HepG2 (cell line): ENCODE results near the gene TST. TPM values are rescaled to one million over a fixed set of nuclear protein-coding genes. Genes with fewer than 3 reads are reported as not detected.

Source experiments
- ATAC-seq: fragments of 200-7000 bp; cut with Tn5 transposase; 3 replicates; pipeline ENCODE4 v1.9.1; 2020; ENCODE audit warnings: mild to moderate bottlenecking, moderate library complexity
- BruUV-seq: library from RNA; stranded (reverse); fragments of 400-500 nt; replicated peaks from 2 replicates; lab custom pipeline; 2021; lab: Mats Ljungman, UMichigan
- CTCF ChIA-PET: fragments of 300-600 bp; formaldehyde crosslinking; extraction: SDS; loops from one replicate; lab custom pipeline; 2021; ENCODE audit warnings: low total read pairs, inconsistent platforms, low intra/inter-chr PET ratio; lab: Yijun Ruan, JAX
- POLR2A ChIA-PET: fragments of 350-600 bp; sonication (Branson Sonifier 250); formaldehyde crosslinking; loops from one replicate; lab custom pipeline; 2020; ENCODE audit warnings: antibody characterized with exemption, inconsistent platforms; lab: Yijun Ruan, JAX
- DNase-seq: peaks from one replicate; pipeline ENCODE4 v3.0.0-alpha.2; 2015; ENCODE audit warnings: low spot score
- FAIRE-seq: peaks from 3 replicates; lab custom pipeline; 2011; peaks lifted over from hg19 to GRCh38; lab: Jason Lieb, UNC
- H2AFZ ChIP-seq: one replicate; pipeline ENCODE4 v1.6.1; 2011; ENCODE audit warnings: low read length, inconsistent platforms
- H3K27ac ChIP-seq: fragments of 300-600 bp; 3 replicates; pipeline ENCODE4 v1.8.0; 2011; ENCODE audit warnings: mixed run types, mild to moderate bottlenecking, mixed read lengths, low read length, inconsistent platforms; ENCODE audit not compliant: insufficient read depth; ENCODE audit errors: extremely low read length
- H3K27me3 ChIP-seq, 2 experiments: fragments of 200-600 bp in 1 of 2; 2 replicates in 1 of 2; 3 replicates in 1 of 2; pipeline versions ENCODE4 v1.6.0 to v1.8.0; 2011; ENCODE audit warnings: low read length in 2 of 2, mild to moderate bottlenecking in 2 of 2, moderate library complexity in 2 of 2, inconsistent platforms in 1 of 2; ENCODE audit not compliant: insufficient read depth in 2 of 2, control insufficient read depth in 1 of 2
- H3K36me3 ChIP-seq, 2 experiments: fragments of 200-600 bp in 1 of 2; replicated peaks in 1 of 2; 2 replicates in 1 of 2; 3 replicates in 1 of 2; pipeline versions ENCODE4 v1.5.1 to v1.8.0; 2011; ENCODE audit warnings: low read length in 2 of 2, inconsistent platforms in 1 of 2; ENCODE audit not compliant: insufficient read depth in 2 of 2, control insufficient read depth in 1 of 2
- H3K4me1 ChIP-seq: 2 replicates; pipeline ENCODE4 v1.5.1; 2012; ENCODE audit warnings: low read length, inconsistent platforms; ENCODE audit not compliant: insufficient read depth
- H3K4me2 ChIP-seq: 2 replicates; pipeline ENCODE4 v1.6.0; 2011; ENCODE audit warnings: low read depth, low read length, inconsistent platforms
- H3K4me3 ChIP-seq, 3 experiments: fragments of 200-600 bp in 1 of 3; sonication (generic), shearing (Covaris generic) in 1 of 3; replicated peaks in 1 of 3; 2 replicates each; pipeline ENCODE4 v1.5.1; 2011 to 2016; ENCODE audit warnings: low read length in 3 of 3, inconsistent platforms in 2 of 3, low read depth in 2 of 3, mild to moderate bottlenecking in 2 of 3, control low read depth in 1 of 3, mixed read lengths in 1 of 3; ENCODE audit not compliant: insufficient read depth in 1 of 3
- H3K79me2 ChIP-seq: one replicate; pipeline ENCODE4 v1.6.1; 2011; ENCODE audit warnings: low read length, inconsistent platforms; ENCODE audit not compliant: insufficient read depth
- H3K9ac ChIP-seq: 2 replicates; pipeline ENCODE4 v1.6.0; 2011; ENCODE audit warnings: mild to moderate bottlenecking, low read depth, low read length, inconsistent platforms; ENCODE audit not compliant: insufficient read depth
- H3K9me3 ChIP-seq: 2 replicates; pipeline ENCODE4 v1.5.1; 2012; ENCODE audit warnings: mild to moderate bottlenecking, low read length
- H4K20me1 ChIP-seq: 2 replicates; pipeline ENCODE4 v1.6.0; 2011; ENCODE audit warnings: inconsistent platforms, mild to moderate bottlenecking, low read length, moderate library complexity; ENCODE audit not compliant: insufficient read depth
- NFE2L1 ChIP-seq: sonication (generic); formaldehyde crosslinking; IDR thresholded peaks from 2 replicates; pipeline ENCODE4 v1.4.0; 2020; ENCODE audit warnings: missing genetic modification reagents, mild to moderate bottlenecking, borderline replicate concordance
- RAD21 ChIP-seq: fragments of 450-650 bp; formaldehyde crosslinking; IDR thresholded peaks from 2 replicates; pipeline ENCODE4 v1.5.0; 2020; ENCODE audit warnings: mild to moderate bottlenecking
- SATB2 ChIP-seq: sonication (generic); formaldehyde crosslinking; IDR thresholded peaks from 2 replicates; pipeline ENCODE4 v1.5.0; 2020; ENCODE audit warnings: missing genetic modification reagents
- SP140L ChIP-seq: sonication (generic); formaldehyde crosslinking; IDR thresholded peaks from 2 replicates; pipeline ENCODE4 v1.4.0; 2020; ENCODE audit warnings: missing genetic modification reagents, borderline replicate concordance
- SP5 ChIP-seq: IDR thresholded peaks from 2 replicates; pipeline ENCODE4 v1.6.1; 2016; ENCODE audit warnings: low read depth, borderline replicate concordance
- TEAD3 ChIP-seq: optimal IDR thresholded peaks from 2 replicates; pipeline ENCODE3; 2016; ENCODE audit warnings: borderline replicate concordance
- ZFP36L1 ChIP-seq: sonication (generic); formaldehyde crosslinking; IDR thresholded peaks from 2 replicates; pipeline ENCODE4 v1.8.0; 2022; ENCODE audit warnings: mild to moderate bottlenecking, missing genetic modification reagents, moderate library complexity
- ZNF230 ChIP-seq: sonication (generic); formaldehyde crosslinking; IDR thresholded peaks from 2 replicates; pipeline ENCODE4 v1.4.0; 2020; ENCODE audit warnings: mild to moderate bottlenecking, missing genetic modification reagents
- ZNF235 ChIP-seq: sonication (generic); formaldehyde crosslinking; IDR thresholded peaks from 2 replicates; pipeline ENCODE4 v1.8.1; 2023; ENCODE audit warnings: mild to moderate bottlenecking, missing genetic modification reagents, borderline replicate concordance
- ZNF335 ChIP-seq: sonication (generic); formaldehyde crosslinking; IDR thresholded peaks from 2 replicates; pipeline ENCODE4 v1.4.0; 2020; ENCODE audit warnings: missing genetic modification reagents
- ZNF543 ChIP-seq: sonication (generic); formaldehyde crosslinking; IDR thresholded peaks from 2 replicates; pipeline ENCODE4 v1.4.0; 2020; ENCODE audit warnings: mild to moderate bottlenecking, missing genetic modification reagents
- ZNF788 ChIP-seq: sonication (generic); formaldehyde crosslinking; IDR thresholded peaks from 2 replicates; pipeline ENCODE4 v1.5.0; 2020; ENCODE audit warnings: mild to moderate bottlenecking, missing genetic modification reagents, borderline replicate concordance
- ZNF790 ChIP-seq: sonication (generic); formaldehyde crosslinking; IDR thresholded peaks from 2 replicates; pipeline ENCODE4 v1.8.0; 2022; ENCODE audit warnings: missing genetic modification reagents, mild to moderate bottlenecking, borderline replicate concordance
- WGBS: methylation state at CpG from one replicate; pipeline ENCODE4 v1.1.6; 2017; ENCODE audit warnings: low lambda C conversion rate; 5-methylcytosine and 5-hydroxymethylcytosine counted together
- in situ Hi-C: cut with HindIII; loops from 2 replicates; pipeline ENCODE4 v1.10.0; 2017; ENCODE audit warnings: low pct_unique_long_range_greater_than_20kb; ENCODE audit not compliant: extremely low pct_ligation_motif_present
- intact Hi-C: fragments of 100-400 bp; cut with micrococcal nuclease; formaldehyde crosslinking; loops from one replicate; pipeline ENCODE4 v1.10.0; 2022; ENCODE audit not compliant: unreplicated experiment
- polyA plus RNA-seq, 8 experiments: library from polyadenylated mRNA; depleted of rRNA in 3 of 8; stranded (reverse) in 7 of 8; unstranded in 1 of 8; fragments of >200 nt; fragmentation: Illumina TruSeq in 4 of 8; extraction: Trizol in 4 of 8; gene quantifications; 2 replicates each; pipeline versions ENCODE4 v1.2.1 to v1.2.3, GENCODE V29; 2011 to 2016; ENCODE audit warnings: low read depth in 4 of 8, missing spikeins in 1 of 8, mixed read lengths in 1 of 8; ENCODE audit not compliant: insufficient read depth in 1 of 8
- total RNA-seq, 5 experiments: library from RNA; depleted of rRNA; stranded (reverse); fragments of >200 nt; fragmentation: Illumina TruSeq; extraction: Trizol; gene quantifications; 2 replicates each; pipeline ENCODE4 v1.2.3, GENCODE V29; 2016; ENCODE audit warnings: low read depth in 1 of 5
- TF ChIP-seq, protein P1 (sequence below): IDR thresholded peaks from 2 replicates; pipeline ENCODE4 v1.6.1; 2016; ENCODE audit warnings: low read depth
- TF ChIP-seq, protein P2 (sequence below): fragments of 450-650 bp; IDR thresholded peaks from 2 replicates; pipeline ENCODE4 v1.6.1; 2017
- TF ChIP-seq, protein P3 (sequence below): sonication (generic); formaldehyde crosslinking; IDR thresholded peaks from 2 replicates; pipeline ENCODE4 v1.5.0; 2020; ENCODE audit warnings: mild to moderate bottlenecking, missing genetic modification reagents
- TF ChIP-seq, protein P4 (sequence below): IDR thresholded peaks from 2 replicates; pipeline ENCODE4 v1.6.1; 2012; ENCODE audit warnings: low read length, improper control_type of control experiment
- TF ChIP-seq, protein P5 (sequence below): sonication (generic); formaldehyde crosslinking; IDR thresholded peaks from 2 replicates; pipeline ENCODE4 v1.4.0; 2020; ENCODE audit warnings: missing genetic modification reagents

The TST gene
- total and polyA plus RNA-seq, 2 of the 13 experiments (the other 11 are each of a cell fraction or from before 2014, with no cell fraction given), result 44.6 to 63.6 TPM

DNA sequence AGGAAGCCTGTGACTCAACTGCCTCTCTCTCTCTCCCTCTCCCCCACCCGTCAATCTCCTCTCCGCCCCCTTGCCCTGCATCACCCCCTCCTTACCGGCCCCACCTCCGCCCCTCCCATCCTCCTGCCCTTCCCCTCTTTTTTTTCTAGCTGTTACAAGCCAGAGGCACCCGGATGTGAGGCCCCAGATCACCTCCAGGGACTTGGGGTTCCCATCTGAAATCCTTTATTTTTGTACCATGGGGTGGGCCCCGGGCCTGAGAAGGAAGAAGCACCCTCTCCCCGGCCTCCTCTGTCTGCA, 43.1 kb upstream of the TST start:
- H4K20me1 ChIP-seq, result no peaks in the 10 kb centered on the region
- ChIA-PET CTCF (no interaction called here), POLR2A (no interaction called here)
- BruUV-seq, result no TSS peak
- peaks cover 31% of the 10 kb centered on the region for H3K4me1 ChIP-seq
- no peaks in the 10 kb centered on the region for H3K36me3 ChIP-seq
- no peak overlapping the region for H3K27ac ChIP-seq
- H3K4me2 ChIP-seq, result no peak overlapping the region
- H2AFZ ChIP-seq, result no peak overlapping the region
- no peak for DNase-seq
- in situ Hi-C loops, result no loop called here
- 38% methylated on average over 7 of the region's 7 CpGs for WGBS
- no peaks in the 10 kb centered on the region for H3K27me3 ChIP-seq
- FAIRE-seq, result no peak
- no peak overlapping the region for H3K4me3 ChIP-seq
- intact Hi-C loops, result no loop called here
- H3K9me3 ChIP-seq, result no peaks in the 10 kb centered on the region
- ATAC-seq, result no peak
- H3K79me2 ChIP-seq, result no peaks in the 10 kb centered on the region
- no peak overlapping the region for H3K9ac ChIP-seq
- TF ChIP-seq, protein P1, sequence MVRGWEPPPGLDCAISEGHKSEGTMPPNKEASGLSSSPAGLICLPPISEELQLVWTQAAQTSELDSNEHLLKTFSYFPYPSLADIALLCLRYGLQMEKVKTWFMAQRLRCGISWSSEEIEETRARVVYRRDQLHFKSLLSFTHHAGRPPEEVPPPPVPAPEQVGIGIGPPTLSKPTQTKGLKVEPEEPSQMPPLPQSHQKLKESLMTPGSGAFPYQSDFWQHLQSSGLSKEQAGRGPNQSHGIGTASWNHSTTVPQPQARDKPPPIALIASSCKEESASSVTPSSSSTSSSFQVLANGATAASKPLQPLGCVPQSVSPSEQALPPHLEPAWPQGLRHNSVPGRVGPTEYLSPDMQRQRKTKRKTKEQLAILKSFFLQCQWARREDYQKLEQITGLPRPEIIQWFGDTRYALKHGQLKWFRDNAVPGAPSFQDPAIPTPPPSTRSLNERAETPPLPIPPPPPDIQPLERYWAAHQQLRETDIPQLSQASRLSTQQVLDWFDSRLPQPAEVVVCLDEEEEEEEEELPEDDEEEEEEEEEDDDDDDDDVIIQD (CRISPR knock-in tag), result no peak
- TF ChIP-seq, protein P2, sequence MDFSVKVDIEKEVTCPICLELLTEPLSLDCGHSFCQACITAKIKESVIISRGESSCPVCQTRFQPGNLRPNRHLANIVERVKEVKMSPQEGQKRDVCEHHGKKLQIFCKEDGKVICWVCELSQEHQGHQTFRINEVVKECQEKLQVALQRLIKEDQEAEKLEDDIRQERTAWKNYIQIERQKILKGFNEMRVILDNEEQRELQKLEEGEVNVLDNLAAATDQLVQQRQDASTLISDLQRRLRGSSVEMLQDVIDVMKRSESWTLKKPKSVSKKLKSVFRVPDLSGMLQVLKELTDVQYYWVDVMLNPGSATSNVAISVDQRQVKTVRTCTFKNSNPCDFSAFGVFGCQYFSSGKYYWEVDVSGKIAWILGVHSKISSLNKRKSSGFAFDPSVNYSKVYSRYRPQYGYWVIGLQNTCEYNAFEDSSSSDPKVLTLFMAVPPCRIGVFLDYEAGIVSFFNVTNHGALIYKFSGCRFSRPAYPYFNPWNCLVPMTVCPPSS, result no peak
- TF ChIP-seq SP5 (CRISPR knock-in tag), result no peak
- TF ChIP-seq, protein P3, sequence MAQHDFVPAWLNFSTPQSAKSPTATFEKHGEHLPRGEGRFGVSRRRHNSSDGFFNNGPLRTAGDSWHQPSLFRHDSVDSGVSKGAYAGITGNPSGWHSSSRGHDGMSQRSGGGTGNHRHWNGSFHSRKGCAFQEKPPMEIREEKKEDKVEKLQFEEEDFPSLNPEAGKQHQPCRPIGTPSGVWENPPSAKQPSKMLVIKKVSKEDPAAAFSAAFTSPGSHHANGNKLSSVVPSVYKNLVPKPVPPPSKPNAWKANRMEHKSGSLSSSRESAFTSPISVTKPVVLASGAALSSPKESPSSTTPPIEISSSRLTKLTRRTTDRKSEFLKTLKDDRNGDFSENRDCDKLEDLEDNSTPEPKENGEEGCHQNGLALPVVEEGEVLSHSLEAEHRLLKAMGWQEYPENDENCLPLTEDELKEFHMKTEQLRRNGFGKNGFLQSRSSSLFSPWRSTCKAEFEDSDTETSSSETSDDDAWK (CRISPR knock-in tag), result no peak
- TF ChIP-seq ZFP36L1, result no peak
- no peak for TF ChIP-seq NFE2L1 (CRISPR knock-in tag)
- no peak for TF ChIP-seq ZNF543
- TF ChIP-seq ZNF788, result no peak
- no peak for TF ChIP-seq TEAD3 (CRISPR knock-in tag)
- TF ChIP-seq SATB2 (CRISPR knock-in tag), result no peak
- TF ChIP-seq, protein P4, sequence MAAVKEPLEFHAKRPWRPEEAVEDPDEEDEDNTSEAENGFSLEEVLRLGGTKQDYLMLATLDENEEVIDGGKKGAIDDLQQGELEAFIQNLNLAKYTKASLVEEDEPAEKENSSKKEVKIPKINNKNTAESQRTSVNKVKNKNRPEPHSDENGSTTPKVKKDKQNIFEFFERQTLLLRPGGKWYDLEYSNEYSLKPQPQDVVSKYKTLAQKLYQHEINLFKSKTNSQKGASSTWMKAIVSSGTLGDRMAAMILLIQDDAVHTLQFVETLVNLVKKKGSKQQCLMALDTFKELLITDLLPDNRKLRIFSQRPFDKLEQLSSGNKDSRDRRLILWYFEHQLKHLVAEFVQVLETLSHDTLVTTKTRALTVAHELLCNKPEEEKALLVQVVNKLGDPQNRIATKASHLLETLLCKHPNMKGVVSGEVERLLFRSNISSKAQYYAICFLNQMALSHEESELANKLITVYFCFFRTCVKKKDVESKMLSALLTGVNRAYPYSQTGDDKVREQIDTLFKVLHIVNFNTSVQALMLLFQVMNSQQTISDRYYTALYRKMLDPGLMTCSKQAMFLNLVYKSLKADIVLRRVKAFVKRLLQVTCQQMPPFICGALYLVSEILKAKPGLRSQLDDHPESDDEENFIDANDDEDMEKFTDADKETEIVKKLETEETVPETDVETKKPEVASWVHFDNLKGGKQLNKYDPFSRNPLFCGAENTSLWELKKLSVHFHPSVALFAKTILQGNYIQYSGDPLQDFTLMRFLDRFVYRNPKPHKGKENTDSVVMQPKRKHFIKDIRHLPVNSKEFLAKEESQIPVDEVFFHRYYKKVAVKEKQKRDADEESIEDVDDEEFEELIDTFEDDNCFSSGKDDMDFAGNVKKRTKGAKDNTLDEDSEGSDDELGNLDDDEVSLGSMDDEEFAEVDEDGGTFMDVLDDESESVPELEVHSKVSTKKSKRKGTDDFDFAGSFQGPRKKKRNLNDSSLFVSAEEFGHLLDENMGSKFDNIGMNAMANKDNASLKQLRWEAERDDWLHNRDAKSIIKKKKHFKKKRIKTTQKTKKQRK, result no peak
- TF ChIP-seq ZNF235, result no peak
- no peak for TF ChIP-seq ZNF790
- TF ChIP-seq, protein P5, sequence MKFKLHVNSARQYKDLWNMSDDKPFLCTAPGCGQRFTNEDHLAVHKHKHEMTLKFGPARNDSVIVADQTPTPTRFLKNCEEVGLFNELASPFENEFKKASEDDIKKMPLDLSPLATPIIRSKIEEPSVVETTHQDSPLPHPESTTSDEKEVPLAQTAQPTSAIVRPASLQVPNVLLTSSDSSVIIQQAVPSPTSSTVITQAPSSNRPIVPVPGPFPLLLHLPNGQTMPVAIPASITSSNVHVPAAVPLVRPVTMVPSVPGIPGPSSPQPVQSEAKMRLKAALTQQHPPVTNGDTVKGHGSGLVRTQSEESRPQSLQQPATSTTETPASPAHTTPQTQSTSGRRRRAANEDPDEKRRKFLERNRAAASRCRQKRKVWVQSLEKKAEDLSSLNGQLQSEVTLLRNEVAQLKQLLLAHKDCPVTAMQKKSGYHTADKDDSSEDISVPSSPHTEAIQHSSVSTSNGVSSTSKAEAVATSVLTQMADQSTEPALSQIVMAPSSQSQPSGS (CRISPR knock-in tag), result no peak
- no peak for TF ChIP-seq ZNF335 (CRISPR knock-in tag)
- no peak for TF ChIP-seq RAD21
- TF ChIP-seq ZNF230 (CRISPR knock-in tag), result no peak
- no peak for TF ChIP-seq SP140L (CRISPR knock-in tag)
